ENCODE measurements around the gene UBAP2.

DNA sequence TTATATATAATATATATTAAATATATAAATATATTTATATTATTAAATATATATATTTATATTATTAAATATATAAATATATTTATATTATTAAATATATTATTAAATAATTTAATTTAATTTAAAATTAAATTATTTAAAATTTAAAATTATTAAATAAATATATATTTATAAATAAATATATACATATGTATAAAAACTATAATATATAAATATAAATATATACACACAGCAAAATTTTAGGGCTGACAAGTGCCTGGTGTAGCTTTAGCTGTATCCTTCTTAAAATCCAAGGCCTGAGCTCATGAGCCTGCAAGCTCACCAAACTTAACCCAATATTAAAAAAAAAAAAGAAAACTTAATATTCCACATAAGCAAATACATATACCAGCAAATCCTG, 53.2 kb downstream of the UBAP2 start:
- TF ChIP-seq, protein P1, sequence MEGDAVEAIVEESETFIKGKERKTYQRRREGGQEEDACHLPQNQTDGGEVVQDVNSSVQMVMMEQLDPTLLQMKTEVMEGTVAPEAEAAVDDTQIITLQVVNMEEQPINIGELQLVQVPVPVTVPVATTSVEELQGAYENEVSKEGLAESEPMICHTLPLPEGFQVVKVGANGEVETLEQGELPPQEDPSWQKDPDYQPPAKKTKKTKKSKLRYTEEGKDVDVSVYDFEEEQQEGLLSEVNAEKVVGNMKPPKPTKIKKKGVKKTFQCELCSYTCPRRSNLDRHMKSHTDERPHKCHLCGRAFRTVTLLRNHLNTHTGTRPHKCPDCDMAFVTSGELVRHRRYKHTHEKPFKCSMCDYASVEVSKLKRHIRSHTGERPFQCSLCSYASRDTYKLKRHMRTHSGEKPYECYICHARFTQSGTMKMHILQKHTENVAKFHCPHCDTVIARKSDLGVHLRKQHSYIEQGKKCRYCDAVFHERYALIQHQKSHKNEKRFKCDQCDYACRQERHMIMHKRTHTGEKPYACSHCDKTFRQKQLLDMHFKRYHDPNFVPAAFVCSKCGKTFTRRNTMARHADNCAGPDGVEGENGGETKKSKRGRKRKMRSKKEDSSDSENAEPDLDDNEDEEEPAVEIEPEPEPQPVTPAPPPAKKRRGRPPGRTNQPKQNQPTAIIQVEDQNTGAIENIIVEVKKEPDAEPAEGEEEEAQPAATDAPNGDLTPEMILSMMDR (conservative IDR thresholded peaks at IDR 0.05): no peak
- no peak for TF ChIP-seq ZFX (IDR thresholded peaks at IDR 0.05)
